H9 (cell line): Measurements from ENCODE around the gene CAMTA1. TPM values are rescaled to one million over a fixed set of nuclear protein-coding genes. Genes with fewer than 3 reads are reported as not detected.

Experiments
- DNase-seq: peaks from one replicate; pipeline ENCODE4 v3.0.0-alpha.2; 2017
- H2AFZ ChIP-seq: one replicate; pipeline ENCODE4 v1.6.1; 2013; ENCODE audit warnings: mild to moderate bottlenecking, low read length, control low read depth, moderate library complexity
- H2AK5ac ChIP-seq: 2 replicates; pipeline ENCODE4 v1.6.1; 2013; ENCODE audit warnings: low read length, control low read depth, mixed read lengths; ENCODE audit not compliant: insufficient read length
- H2BK120ac ChIP-seq: one replicate; pipeline ENCODE4 v1.6.1; 2013; ENCODE audit warnings: low read depth, mild to moderate bottlenecking, low read length, control low read depth, inconsistent platforms; ENCODE audit not compliant: poor library complexity, severe bottlenecking
- H2BK12ac ChIP-seq: 2 replicates; pipeline ENCODE4 v1.6.1; 2013; ENCODE audit warnings: low read length, control low read depth, mixed read lengths, low read depth; ENCODE audit not compliant: insufficient read length
- H2BK15ac ChIP-seq: 2 replicates; pipeline ENCODE4 v1.6.1; 2013; ENCODE audit warnings: low read depth, low read length, control low read depth
- H2BK20ac ChIP-seq: one replicate; pipeline ENCODE4 v1.6.1; 2013; ENCODE audit warnings: low read depth, mild to moderate bottlenecking, low read length, control low read depth, inconsistent platforms; ENCODE audit not compliant: poor library complexity, severe bottlenecking
- H2BK5ac ChIP-seq: 2 replicates; pipeline ENCODE4 v1.6.1; 2013; ENCODE audit warnings: low read length, control low read depth, mixed read lengths; ENCODE audit not compliant: insufficient read length
- H3K14ac ChIP-seq: 2 replicates; pipeline ENCODE4 v1.6.1; 2013; ENCODE audit warnings: low read length, control low read depth; ENCODE audit not compliant: insufficient read depth
- H3K18ac ChIP-seq: 2 replicates; pipeline ENCODE4 v1.6.1; 2013; ENCODE audit warnings: low read depth, mild to moderate bottlenecking, mixed read lengths, low read length, control low read depth; ENCODE audit not compliant: insufficient read length
- H3K23ac ChIP-seq: 2 replicates; pipeline ENCODE4 v1.6.1; 2013; ENCODE audit warnings: low read length, control low read depth, mixed read lengths, low read depth; ENCODE audit not compliant: insufficient read length
- H3K23me2 ChIP-seq: 2 replicates; pipeline ENCODE4 v1.6.1; 2013; ENCODE audit warnings: low read depth, mild to moderate bottlenecking, mixed read lengths, low read length, control low read depth; ENCODE audit not compliant: insufficient read length, poor library complexity, severe bottlenecking
- H3K27ac ChIP-seq: 2 replicates; pipeline ENCODE4 v1.5.1; 2013; ENCODE audit warnings: low read length, control low read depth, mixed read lengths, low read depth; ENCODE audit not compliant: insufficient read length
- H3K27me3 ChIP-seq: 2 replicates; pipeline ENCODE4 v1.6.1; 2013; ENCODE audit warnings: low read length, control low read depth, inconsistent platforms; ENCODE audit not compliant: insufficient read depth
- H3K4ac ChIP-seq: 2 replicates; pipeline ENCODE4 v1.6.1; 2013; ENCODE audit warnings: low read depth, mild to moderate bottlenecking, control low read depth, inconsistent platforms, low read length, moderate library complexity
- H3K4me1 ChIP-seq: 2 replicates; pipeline ENCODE4 v1.6.1; 2013; ENCODE audit warnings: low read length, control low read depth, inconsistent platforms; ENCODE audit not compliant: insufficient read depth
- H3K4me2 ChIP-seq: 2 replicates; pipeline ENCODE4 v1.6.1; 2013; ENCODE audit warnings: low read length, control low read depth, mixed read lengths; ENCODE audit not compliant: insufficient read length, insufficient read depth
- H3K56ac ChIP-seq: 2 replicates; pipeline ENCODE4 v1.6.1; 2013; ENCODE audit warnings: low read depth, mild to moderate bottlenecking, mixed read lengths, low read length, control low read depth; ENCODE audit not compliant: insufficient read length
- H3K79me1 ChIP-seq: 2 replicates; pipeline ENCODE4 v1.6.1; 2013; ENCODE audit warnings: low read depth, mild to moderate bottlenecking, moderate library complexity, low read length, control low read depth, inconsistent platforms; ENCODE audit not compliant: insufficient read depth, poor library complexity, severe bottlenecking
- H3K79me2 ChIP-seq: 2 replicates; pipeline ENCODE4 v1.6.1; 2013; ENCODE audit warnings: low read length, control low read depth, inconsistent platforms; ENCODE audit not compliant: insufficient read depth
- H3K9ac ChIP-seq: 2 replicates; pipeline ENCODE4 v1.6.1; 2013; ENCODE audit warnings: low read length, control low read depth, mixed read lengths; ENCODE audit not compliant: insufficient read length; ENCODE audit errors: extremely low read depth
- H3K9me3 ChIP-seq: one replicate; pipeline ENCODE4 v1.6.1; 2013; ENCODE audit warnings: low read depth, low read length, inconsistent platforms; ENCODE audit not compliant: control insufficient read depth
- H3T11ph ChIP-seq: one replicate; pipeline ENCODE4 v1.6.1; 2013; ENCODE audit warnings: mild to moderate bottlenecking, low read length, control low read depth, inconsistent platforms
- H4K20me1 ChIP-seq: one replicate; pipeline ENCODE4 v1.6.1; 2013; ENCODE audit not compliant: control insufficient read depth, insufficient read length, insufficient read depth
- H4K5ac ChIP-seq: 2 replicates; pipeline ENCODE4 v1.6.1; 2013; ENCODE audit warnings: low read depth, mild to moderate bottlenecking, mixed read lengths, low read length, control low read depth; ENCODE audit not compliant: insufficient read length
- H4K8ac ChIP-seq: replicated peaks from 2 replicates; pipeline ENCODE4 v1.6.1; 2013; ENCODE audit warnings: low read length, control low read depth, mixed read lengths, low read depth; ENCODE audit not compliant: insufficient read length
- H4K91ac ChIP-seq: 2 replicates; pipeline ENCODE4 v1.6.1; 2013; ENCODE audit warnings: low read depth, mild to moderate bottlenecking, moderate library complexity, mixed read lengths, low read length, control low read depth; ENCODE audit not compliant: insufficient read length
- H3K27ac Mint-ChIP-seq, 3 experiments: 2 replicates in 2 of 3; 3 replicates in 1 of 3; pipeline ENCODE4 v1.8.0; 2020 to 2021; ENCODE audit warnings: mixed read lengths in 3 of 3, mild to moderate bottlenecking in 1 of 3, moderate library complexity in 1 of 3
- H3K27me3 Mint-ChIP-seq: 2 replicates; pipeline ENCODE4 v1.8.0; 2021; ENCODE audit warnings: low read depth, mild to moderate bottlenecking, moderate library complexity, mixed read lengths
- H3K36me3 Mint-ChIP-seq, 3 experiments: 2 replicates in 2 of 3; 3 replicates in 1 of 3; pipeline ENCODE4 v1.8.0; 2020 to 2021; ENCODE audit warnings: low read depth in 3 of 3, mixed read lengths in 3 of 3; ENCODE audit not compliant: insufficient read depth in 1 of 3
- H3K4me1 Mint-ChIP-seq, 2 experiments: 2 replicates each; pipeline ENCODE4 v1.8.0; 2020; ENCODE audit warnings: mixed read lengths in 2 of 2
- H3K4me3 Mint-ChIP-seq, 2 experiments: 2 replicates in 1 of 2; 3 replicates in 1 of 2; pipeline ENCODE4 v1.8.0; 2020 to 2021; ENCODE audit warnings: mild to moderate bottlenecking in 2 of 2, mixed read lengths in 2 of 2, moderate library complexity in 1 of 2
- H3K9me3 Mint-ChIP-seq, 2 experiments: 2 replicates in 1 of 2; 3 replicates in 1 of 2; pipeline ENCODE4 v1.8.0; 2020; ENCODE audit warnings: mild to moderate bottlenecking in 2 of 2, mixed read lengths in 2 of 2, moderate library complexity in 1 of 2
- WGBS: extraction: QIAGEN DNeasy Blood & Tissue Kit; methylation state at CpG from one replicate; pipeline ENCODE4 v1.1.7; 2013; ENCODE audit warnings: missing lambda C conversion rate, low lambda C conversion rate, mixed read lengths; ENCODE audit not compliant: insufficient read length; ENCODE audit errors: extremely low coverage; 5-methylcytosine and 5-hydroxymethylcytosine counted together
- total RNA-seq: library from RNA; stranded (reverse); gene quantifications from 2 replicates; pipeline ENCODE4 v1.2.1, GENCODE V29; 2021
- TF ChIP-seq, protein P1 (sequence below): fragments of 200-600 bp; sonication (generic); conservative IDR thresholded peaks from 3 replicates; pipeline ENCODE4 v1.8.0; 2021; ENCODE audit warnings: antibody characterized with exemption, mild to moderate bottlenecking

CAMTA1 gene
- total RNA-seq, 1 experiment from 2014 or later: 115 TPM

DNA sequence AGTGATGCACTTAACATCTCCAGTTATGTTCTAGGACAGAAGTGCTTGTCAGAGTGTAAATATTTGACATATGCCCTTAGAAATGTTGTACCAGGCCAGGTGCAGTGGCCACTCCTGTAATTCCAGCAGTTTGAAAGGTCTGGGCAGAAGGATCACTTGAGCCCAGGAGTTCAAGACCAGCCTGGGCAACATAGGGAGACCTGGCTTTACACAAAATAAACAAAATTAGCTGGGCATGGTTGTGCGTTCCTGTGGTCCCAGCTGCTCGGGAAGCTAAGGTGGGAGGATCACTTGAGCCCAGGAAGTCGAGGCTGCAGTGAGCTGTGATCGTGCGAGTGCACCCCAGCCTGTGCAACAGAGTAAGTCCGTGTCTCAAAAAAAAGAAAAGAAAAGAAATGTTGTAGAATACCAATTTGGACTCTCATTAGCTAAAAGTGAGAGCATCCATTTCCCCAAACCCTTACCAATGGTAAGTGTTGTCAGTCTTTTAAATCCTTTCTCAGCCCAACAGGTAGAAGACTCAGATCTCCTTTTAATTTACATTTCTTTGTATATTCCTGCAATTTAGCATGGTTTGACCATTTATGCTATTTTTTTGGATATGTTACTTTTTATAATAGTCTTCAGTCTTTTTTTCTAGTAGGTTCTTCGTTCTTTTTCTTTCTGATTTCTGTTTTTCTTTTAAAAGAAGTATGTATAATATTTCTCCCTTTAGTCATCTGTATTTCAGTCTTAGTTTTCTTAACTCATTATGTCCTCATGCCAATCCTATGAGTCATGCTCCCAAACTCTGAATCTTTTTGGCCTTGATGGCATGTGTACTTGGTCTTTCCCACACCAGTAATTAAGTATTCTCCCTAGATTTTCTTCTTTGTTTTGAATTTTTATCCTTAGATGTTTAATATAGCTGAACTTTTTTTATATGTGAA is 74.4 kb downstream of the CAMTA1 start:
- Histone ChIP-seq H3K23me2 (no peaks in the 10 kb centered on the region), H2BK120ac (no peak overlapping the region), H4K8ac (no peak overlapping the region), H4K20me1 (no peaks in the 10 kb centered on the region), H4K91ac (no peak overlapping the region), H3K79me1 (peaks cover 10% of the 10 kb centered on the region), H2BK20ac (no peak overlapping the region), H3K56ac (no peak overlapping the region), H3K4me2 (no peak overlapping the region), H3K4me1 (no peaks in the 10 kb centered on the region; the same call in 1 of the 2 replicates), H2BK15ac (no peak overlapping the region), H3K9ac (no peak overlapping the region), H3K23ac (no peak overlapping the region), H3K27ac (peak overlapping the region; percentile 40), H3K4ac (no peak overlapping the region), H3K14ac (peak overlapping the region; percentile 12; the same call in 1 of the 2 replicates), H3K79me2 (peaks cover 2% of the 10 kb centered on the region; the same call in 1 of the 2 replicates), H3K27me3 (no peaks in the 10 kb centered on the region), H2BK12ac (no peak overlapping the region), H2AK5ac (no peak overlapping the region), H2BK5ac (no peak overlapping the region), H2AFZ (no peak overlapping the region), H3K18ac (no peak overlapping the region), H4K5ac (no peak overlapping the region), H3T11ph (no peak overlapping the region), H3K9me3 (no peaks in the 10 kb centered on the region)
- H3K4me3 Mint-ChIP-seq: no peak overlapping the region
- no peaks in the 10 kb centered on the region for H3K27me3 Mint-ChIP-seq
- H3K4me1 Mint-ChIP-seq: peaks cover 20 to 22% of the 10 kb centered on the region in 2 experiments
- WGBS: no CpG with 5 or more reads among the region's 7 CpGs
- peaks cover 0 to 2% of the 10 kb centered on the region in 2 experiments; a peak in 1 of 5 replicates for H3K9me3 Mint-ChIP-seq
- TF ChIP-seq, protein P1, sequence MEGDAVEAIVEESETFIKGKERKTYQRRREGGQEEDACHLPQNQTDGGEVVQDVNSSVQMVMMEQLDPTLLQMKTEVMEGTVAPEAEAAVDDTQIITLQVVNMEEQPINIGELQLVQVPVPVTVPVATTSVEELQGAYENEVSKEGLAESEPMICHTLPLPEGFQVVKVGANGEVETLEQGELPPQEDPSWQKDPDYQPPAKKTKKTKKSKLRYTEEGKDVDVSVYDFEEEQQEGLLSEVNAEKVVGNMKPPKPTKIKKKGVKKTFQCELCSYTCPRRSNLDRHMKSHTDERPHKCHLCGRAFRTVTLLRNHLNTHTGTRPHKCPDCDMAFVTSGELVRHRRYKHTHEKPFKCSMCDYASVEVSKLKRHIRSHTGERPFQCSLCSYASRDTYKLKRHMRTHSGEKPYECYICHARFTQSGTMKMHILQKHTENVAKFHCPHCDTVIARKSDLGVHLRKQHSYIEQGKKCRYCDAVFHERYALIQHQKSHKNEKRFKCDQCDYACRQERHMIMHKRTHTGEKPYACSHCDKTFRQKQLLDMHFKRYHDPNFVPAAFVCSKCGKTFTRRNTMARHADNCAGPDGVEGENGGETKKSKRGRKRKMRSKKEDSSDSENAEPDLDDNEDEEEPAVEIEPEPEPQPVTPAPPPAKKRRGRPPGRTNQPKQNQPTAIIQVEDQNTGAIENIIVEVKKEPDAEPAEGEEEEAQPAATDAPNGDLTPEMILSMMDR: no peak
- peaks cover 12 to 26% (median 20%) of the 10 kb centered on the region in 3 experiments; a peak in 6 of 7 replicates for H3K36me3 Mint-ChIP-seq
- no peak for DNase-seq
- H3K27ac Mint-ChIP-seq: peak overlapping the region; percentile 46 to 75 (median 49); a peak in 3 of 7 replicates
